CD4-positive, alpha-beta T cell treated with Interleukin-15 for 1 hour (primary cell): ENCODE measurements around the gene TMEM52B.
"Not testable (repeated sequence)": the region's sequence is repeated elsewhere in the genome, so short reads cannot be mapped to it uniquely, and the experiment has no call there.

ENCODE experiments used
- DNase-seq: peaks from one replicate; pipeline ENCODE4 v3.0.0-alpha.2; 2020

Gene TMEM52B

DNA sequence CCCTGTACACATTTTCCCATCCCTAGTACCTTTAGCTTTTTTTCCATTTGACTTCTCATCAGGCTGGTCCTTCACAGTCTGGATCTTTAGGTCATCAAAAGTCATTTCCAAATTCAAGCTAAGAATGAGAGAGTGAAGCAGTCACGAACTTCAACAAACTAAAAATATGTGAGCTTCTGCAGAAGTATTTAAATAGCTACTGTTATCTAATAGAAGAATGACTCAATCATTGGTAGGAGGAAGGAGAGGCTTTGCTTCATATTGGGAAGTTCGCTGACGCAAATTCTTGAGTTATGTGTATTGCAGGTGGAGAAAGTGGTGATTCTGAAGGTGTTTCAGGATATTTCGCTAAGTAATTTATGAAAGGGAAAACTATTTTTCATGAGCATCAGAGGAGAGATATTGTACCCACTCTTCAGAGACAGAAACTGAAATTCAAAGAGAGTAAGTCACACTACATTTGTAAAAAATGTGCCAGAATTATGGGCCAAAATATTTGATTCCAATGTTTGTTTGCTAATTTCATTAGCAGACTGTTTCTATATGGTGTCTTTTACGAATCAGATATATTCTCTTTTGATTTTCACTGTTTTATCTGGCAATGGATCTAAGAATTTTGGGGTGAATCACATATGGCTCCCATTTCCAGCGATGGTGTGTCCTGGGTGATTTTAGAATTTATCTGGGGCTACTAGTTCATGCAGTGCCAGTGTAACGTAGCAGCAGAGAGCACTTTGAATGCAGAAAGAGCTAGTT, 6.7 kb upstream of the TMEM52B start, which contains the start of gene OLR1:
Gene OLR1 (minus strand): TSS at position 160 of the 756 bp plus-strand sequence. CDS start 55 bp downstream, at position 105.
- no peak for DNase-seq

DNA sequence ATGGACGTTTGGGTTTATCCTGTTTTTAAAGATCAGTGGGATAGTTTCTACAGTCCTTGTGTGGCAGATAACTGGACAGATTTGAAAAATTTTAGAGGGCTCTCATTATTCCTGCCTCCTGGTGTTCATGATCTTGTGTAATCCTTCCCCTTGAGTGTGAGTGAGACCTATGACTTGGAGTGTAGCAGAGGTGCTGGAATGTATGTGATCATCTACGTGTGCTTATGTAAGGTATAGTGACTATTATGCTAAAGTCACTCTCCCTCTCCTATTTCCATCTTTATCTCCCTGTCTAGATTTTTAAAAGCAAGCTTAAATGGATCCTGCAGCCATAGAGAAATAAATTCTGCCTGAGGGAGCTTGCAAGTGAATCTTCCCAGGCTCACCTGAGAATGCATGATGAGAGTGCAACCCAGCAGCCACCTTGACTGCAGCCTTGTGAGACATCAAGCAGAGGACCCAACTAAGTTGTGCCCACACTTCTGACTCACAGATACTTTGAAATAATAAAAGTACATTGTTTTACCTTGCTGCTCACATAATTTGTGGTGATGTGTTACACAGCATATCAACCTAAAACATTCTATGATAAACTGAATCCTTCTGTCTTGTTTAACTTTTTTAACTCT, 3.7 kb upstream of the TMEM52B start:
- no peak for DNase-seq

GRCh38 chr12:10175846-10176636, 2.8 kb upstream of the TMEM52B start:
- DNase-seq, result no peak

GRCh38 chr12:10179776-10180181, 947 bp downstream of the TMEM52B start:
- no peak for DNase-seq

- peak; percentile 51 for DNase-seq
Observed at GRCh38 chr12:10182354-10183049, 3.7 kb downstream of the TMEM52B start.

DNA sequence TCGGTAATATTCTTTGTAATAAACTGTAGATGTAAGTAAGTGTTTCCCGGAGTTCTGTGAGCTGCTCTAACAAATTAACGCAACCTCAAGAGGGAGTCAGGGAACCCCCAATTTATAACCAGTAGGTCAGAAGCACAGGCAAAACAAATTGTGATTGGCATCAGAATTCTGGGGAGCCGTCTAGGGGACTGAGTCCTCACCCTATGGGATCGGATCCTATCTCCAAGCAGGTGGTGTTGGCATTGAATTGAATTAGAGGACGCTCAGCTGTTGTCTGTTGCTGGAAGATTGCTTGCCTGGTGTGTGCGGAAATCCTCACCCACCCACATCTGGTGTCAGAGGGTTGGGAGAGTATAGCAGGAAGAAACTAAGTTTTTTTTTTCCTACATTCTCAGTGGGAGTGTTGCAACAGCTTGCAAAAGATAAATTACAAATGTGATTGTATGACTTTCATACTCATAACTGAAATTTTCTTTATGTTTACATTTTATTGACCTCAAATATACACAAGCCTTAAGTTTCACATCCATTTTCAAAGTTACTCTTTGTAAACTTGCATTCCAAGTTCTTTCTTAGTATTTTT, 5.5 kb downstream of the TMEM52B start:
- DNase-seq, result peak; percentile 35

DNA sequence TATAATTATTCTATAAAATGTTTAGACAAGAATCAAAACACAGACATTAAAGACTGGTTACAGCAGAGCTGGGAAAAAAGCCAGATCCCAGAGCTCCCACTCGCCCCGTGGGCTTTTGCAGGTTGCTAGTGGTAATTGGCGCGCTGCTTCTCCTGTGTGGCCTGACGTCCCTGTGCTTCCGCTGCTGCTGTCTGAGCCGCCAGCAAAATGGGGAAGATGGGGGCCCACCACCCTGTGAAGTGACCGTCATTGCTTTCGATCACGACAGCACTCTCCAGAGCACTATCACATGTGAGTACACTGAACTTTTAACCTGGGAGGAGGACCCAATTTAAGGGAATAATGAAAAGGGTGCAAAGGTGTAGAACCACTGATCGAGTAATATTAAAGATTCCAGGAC, 7.5 kb downstream of the TMEM52B start:
- peak; percentile 80 for DNase-seq

DNA sequence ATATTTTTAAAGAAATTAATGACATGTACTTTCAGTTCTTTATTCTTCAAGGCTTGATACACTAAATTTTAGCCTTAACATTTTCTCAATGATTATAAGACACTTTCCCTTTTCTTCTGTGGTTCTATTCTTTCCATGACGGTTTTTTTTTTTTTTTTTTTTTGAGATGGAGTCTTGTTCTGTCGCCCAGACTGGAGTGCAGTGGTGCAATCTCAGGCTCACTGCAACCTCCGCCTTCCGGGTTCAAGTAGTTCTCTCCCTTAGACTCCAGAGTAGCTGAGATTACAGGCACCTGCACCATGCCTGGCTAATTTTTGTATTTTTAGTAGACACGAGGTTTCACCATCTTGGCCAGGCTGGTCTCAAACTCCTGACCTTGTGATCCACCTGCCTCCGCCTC, 8.1 kb downstream of the TMEM52B start:
- not testable (repeated sequence) for DNase-seq

DNA sequence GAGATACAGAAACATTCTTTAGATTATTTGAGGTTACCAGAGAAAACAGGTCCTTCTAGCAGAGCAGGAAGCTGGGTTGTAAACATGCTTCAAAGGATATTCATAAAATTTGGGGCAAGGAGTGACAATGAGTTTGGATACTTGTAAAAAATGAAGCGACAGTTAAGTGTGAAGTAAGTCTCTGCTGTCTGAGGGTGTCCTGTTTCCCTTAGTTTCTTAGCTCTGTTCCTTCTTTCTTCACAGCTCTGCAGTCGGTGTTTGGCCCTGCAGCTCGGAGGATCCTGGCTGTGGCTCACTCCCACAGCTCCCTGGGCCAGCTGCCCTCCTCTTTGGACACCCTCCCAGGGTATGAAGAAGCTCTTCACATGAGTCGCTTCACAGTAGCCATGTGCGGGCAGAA, 10.8 kb downstream of the TMEM52B start:
- no peak for DNase-seq

- DNase-seq, result peak; percentile 70
Observed at GRCh38 chr12:10190558-10191388, 11.9 kb downstream of the TMEM52B start.

GRCh38 chr12:10191865-10192264, 13.0 kb downstream of the TMEM52B start:
- DNase-seq, result no peak

DNA sequence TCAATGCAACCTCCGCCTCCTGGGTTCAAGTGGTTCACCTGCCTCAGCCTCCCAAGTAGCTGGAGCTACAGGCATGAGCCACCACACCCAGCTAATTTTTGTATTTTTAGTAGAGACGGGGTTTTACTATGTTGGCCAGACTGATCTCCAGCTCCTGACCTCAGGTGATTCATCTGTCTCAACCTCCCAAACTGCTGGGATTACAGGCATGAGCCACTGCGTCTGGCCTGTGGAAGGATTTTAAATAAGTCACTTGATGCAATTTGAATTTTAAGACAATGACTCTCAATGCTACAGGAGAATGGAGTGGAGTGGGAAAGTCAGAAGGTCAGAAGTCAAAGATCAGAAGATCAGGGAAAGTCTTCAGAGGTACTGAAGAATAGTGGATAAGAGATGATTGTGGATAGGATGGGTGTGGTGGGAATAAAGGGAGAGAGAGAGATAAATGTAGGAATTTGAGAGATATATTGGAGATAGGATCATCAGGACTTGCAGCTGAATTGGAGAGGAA, 15.4 kb downstream of the TMEM52B start:
- no peak for DNase-seq

DNA sequence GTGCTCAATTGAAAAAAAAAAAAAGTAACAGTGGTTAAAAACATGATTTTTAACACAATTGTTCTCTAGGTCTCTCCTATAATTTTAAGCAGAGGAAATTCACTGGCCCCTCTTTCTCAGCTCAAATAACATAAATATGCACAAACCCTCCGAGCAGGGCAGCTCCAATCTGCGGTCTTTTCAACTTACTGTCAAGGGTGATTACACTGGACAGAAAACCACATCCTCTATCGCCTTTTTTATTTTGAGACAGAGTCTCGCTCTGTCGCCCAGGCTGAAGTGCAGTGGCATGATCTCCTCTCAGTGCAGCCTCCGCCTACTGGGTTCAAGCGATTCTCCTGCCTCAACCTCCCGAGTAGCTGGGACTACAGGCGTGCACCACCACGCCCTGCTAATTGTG, 17.4 kb downstream of the TMEM52B start:
- peak; percentile 17 for DNase-seq

DNA sequence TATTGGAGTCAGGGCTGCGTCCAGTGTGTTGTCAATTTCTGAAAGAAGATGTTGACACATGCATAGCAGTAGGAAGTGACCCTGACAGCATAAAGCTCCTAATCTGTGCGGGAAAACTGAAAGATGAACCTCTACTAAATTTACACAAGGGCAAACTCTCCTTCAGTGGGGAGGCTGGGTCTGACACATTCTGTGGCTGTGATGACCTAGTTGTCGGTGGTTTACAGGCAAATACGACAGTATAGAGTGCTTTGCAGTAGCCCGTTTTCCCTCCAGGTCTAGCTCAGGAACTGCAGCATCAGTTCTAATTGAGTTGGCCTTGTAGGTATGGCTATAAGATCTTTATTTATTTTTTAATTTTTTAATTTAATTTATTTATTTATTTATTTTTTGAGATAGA, 19.0 kb downstream of the TMEM52B start:
- DNase-seq, result no peak

DNA sequence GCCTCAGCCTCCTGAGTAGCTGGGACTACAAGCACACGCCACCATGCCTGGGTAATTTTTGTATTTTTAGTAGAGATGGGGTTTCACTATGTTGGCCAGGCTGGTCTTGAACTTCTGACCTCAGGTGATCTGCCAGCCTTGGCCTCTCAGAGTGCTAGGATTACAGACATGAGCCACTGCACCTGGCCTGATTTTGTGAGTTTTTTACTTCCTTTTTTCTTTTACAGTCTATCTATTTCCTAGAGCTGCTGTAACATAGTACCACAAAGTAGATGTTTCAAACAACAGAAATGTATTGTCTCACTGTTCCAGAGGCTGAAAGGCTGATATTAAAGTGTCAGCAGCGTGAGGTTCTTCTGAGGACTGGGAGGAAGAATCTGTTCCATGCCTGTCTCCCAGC, 25.7 kb downstream of the TMEM52B start:
- DNase-seq, result not testable (repeated sequence)

- no peak for DNase-seq
Observed at GRCh38 chr12:10205220-10205807, 26.5 kb downstream of the TMEM52B start.

- no peak for DNase-seq
Observed at GRCh38 chr12:10207136-10207535, 28.3 kb downstream of the TMEM52B start.

GRCh38 chr12:10210225-10210624, 31.4 kb downstream of the TMEM52B start:
- no peak for DNase-seq

GRCh38 chr12:10211101-10211939, 32.5 kb downstream of the TMEM52B start:
- DNase-seq, result no peak
